A673 (cell line): Measurements from ENCODE around the gene FBLN1.

ENCODE experiments used
- EZH2 ChIP-seq: fragments of 200-600 bp; sonication (generic); IDR thresholded peaks from 2 replicates; pipeline ENCODE4 v1.6.1; 2017; ENCODE audit warnings: borderline replicate concordance, low read depth, mild to moderate bottlenecking, mixed read lengths, antibody characterized with exemption, low read length; ENCODE audit not compliant: poor library complexity, severe bottlenecking
- TF ChIP-seq, protein P1 (sequence below): fragments of 300-800, 200-600 bp; sonication (generic); conservative IDR thresholded peaks from 2 replicates; pipeline ENCODE4 v1.5.1; 2017; ENCODE audit warnings: low read depth, mild to moderate bottlenecking, antibody characterized with exemption, low read length, moderate library complexity, mixed read lengths

DNA sequence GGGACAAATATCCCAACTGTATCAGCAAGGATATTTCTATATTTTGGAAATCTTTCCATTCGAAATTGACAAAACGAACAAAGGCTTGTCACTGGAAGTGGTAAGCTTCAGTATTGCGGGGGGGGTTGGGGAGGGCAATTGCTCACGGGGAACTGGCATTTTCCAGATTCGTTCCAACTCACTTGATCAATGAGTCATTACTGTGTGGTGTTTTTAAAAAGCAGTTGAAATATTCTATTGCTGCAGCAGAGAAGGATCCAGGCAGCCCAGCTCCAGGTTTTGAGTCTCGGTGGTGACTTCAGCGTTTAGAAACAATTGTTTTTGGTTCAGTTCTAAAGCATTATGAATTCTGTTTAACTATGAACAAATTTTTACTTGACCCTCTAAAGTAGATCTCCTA is 33.8 kb upstream of the FBLN1 start:
- TF ChIP-seq, protein P1, sequence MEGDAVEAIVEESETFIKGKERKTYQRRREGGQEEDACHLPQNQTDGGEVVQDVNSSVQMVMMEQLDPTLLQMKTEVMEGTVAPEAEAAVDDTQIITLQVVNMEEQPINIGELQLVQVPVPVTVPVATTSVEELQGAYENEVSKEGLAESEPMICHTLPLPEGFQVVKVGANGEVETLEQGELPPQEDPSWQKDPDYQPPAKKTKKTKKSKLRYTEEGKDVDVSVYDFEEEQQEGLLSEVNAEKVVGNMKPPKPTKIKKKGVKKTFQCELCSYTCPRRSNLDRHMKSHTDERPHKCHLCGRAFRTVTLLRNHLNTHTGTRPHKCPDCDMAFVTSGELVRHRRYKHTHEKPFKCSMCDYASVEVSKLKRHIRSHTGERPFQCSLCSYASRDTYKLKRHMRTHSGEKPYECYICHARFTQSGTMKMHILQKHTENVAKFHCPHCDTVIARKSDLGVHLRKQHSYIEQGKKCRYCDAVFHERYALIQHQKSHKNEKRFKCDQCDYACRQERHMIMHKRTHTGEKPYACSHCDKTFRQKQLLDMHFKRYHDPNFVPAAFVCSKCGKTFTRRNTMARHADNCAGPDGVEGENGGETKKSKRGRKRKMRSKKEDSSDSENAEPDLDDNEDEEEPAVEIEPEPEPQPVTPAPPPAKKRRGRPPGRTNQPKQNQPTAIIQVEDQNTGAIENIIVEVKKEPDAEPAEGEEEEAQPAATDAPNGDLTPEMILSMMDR: no peak
- TF ChIP-seq EZH2: no peak
